Right kidney (tissue), 9 donors: ENCODE data around the gene DCN.
"Not testable (repeated sequence)": the region's sequence is repeated elsewhere in the genome, so short reads cannot be mapped to it uniquely, and the experiment has no call there.

Experiments
- DNase-seq: peaks from one replicate; pipeline ENCODE4 v3.0.0-alpha.2; 2016
- long read RNA-seq, 8 donors: transcript quantifications; one replicate each; lab custom pipeline, GENCODE V29; 2026

The DCN gene, protein sequence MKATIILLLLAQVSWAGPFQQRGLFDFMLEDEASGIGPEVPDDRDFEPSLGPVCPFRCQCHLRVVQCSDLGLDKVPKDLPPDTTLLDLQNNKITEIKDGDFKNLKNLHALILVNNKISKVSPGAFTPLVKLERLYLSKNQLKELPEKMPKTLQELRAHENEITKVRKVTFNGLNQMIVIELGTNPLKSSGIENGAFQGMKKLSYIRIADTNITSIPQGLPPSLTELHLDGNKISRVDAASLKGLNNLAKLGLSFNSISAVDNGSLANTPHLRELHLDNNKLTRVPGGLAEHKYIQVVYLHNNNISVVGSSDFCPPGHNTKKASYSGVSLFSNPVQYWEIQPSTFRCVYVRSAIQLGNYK
- long read RNA-seq, donor 1, full-length matches to known transcripts, result 154 of 206 reads
- long read RNA-seq, donor 1, partial matches to known transcripts, result 52 of 206 reads
- long read RNA-seq, donor 1, other reads (novel, unspliced or antisense), result 0 of 206 reads
- long read RNA-seq, donor 2, full-length matches to known transcripts, result 85 of 112 reads
- long read RNA-seq, donor 2, partial matches to known transcripts, result 27 of 112 reads
- long read RNA-seq, donor 2, other reads (novel, unspliced or antisense), result 0 of 112 reads
- long read RNA-seq, donor 3, full-length matches to known transcripts, result 69 of 77 reads
- long read RNA-seq, donor 3, partial matches to known transcripts, result 8 of 77 reads
- long read RNA-seq, donor 3, other reads (novel, unspliced or antisense), result 0 of 77 reads
- long read RNA-seq, donor 4, full-length matches to known transcripts, result 54 of 67 reads
- long read RNA-seq, donor 4, partial matches to known transcripts, result 13 of 67 reads
- long read RNA-seq, donor 4, other reads (novel, unspliced or antisense), result 0 of 67 reads
- long read RNA-seq, donor 5, full-length matches to known transcripts, result 42 of 42 reads
- long read RNA-seq, donor 5, partial matches to known transcripts, result 0 of 42 reads
- long read RNA-seq, donor 5, other reads (novel, unspliced or antisense), result 0 of 42 reads
- long read RNA-seq, donor 6, full-length matches to known transcripts, result 63 of 77 reads
- long read RNA-seq, donor 6, partial matches to known transcripts, result 14 of 77 reads
- long read RNA-seq, donor 6, other reads (novel, unspliced or antisense), result 0 of 77 reads
- long read RNA-seq, donor 7, full-length matches to known transcripts, result 112 of 164 reads
- long read RNA-seq, donor 7, partial matches to known transcripts, result 52 of 164 reads
- long read RNA-seq, donor 7, other reads (novel, unspliced or antisense), result 0 of 164 reads
- long read RNA-seq, donor 8, full-length matches to known transcripts, result 81 of 120 reads
- long read RNA-seq, donor 8, partial matches to known transcripts, result 39 of 120 reads
- long read RNA-seq, donor 8, other reads (novel, unspliced or antisense), result 0 of 120 reads

DNA sequence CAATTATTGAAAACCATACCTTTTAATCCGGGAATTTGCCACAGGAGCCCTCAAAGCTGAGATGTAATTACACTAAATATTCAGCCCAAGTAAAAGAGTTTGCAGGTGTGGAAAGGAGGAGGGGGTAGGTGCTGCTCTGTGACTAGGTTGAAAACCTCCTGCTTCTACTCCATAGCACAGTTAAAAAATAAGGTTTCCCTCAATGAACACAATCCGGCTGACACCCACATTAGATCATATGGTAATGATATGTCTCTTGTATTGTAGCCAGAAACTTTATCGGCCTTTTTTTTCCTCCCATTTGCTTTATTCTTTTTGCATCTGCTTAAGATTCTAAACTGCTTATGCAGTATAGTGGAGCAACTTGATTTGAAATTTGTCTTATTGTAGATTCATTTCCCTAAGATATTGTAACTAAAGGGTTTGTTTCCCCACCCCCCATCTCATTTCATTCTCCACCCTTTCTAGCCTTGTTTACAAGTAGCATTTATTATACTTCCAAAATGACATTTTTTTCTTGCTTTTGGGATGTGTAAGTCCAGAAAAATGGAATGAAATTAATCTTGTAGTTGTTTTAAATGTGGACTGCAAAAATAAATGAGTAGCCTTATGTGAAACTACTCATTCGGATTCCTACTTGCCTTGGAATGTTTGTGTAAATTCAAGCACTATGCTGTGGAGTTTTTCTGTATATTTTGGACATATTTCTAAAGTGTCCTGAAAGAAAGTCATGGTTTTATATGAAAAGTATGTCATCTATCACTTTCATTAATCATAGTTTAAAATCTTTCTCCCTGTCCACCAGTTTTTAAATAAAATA is at the start of gene DCN:
Gene DCN (minus strand): TSS at position 182 of the 820 bp plus-strand sequence. CDS start 4,265 bp downstream, outside the sequence.
- DNase-seq, result no peak

DNA sequence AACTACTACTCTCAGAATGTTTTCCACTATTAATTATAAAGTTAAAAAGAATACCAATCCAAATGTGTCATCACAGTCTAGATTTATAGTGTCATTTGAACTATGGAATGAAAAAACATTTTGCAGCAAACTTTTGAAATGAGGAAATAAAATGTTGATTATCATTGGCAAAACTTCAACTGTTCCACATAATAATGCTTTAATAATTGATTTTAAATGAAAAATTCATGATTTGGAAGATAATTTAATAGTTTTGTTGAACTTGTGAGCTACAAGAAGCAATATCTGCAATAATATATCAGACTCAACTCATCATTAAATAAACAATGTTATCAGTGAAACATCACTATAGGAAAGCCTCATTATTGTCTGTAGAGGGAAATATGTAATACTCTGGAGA is 48.2 kb upstream of the DCN start:
- no peak for DNase-seq

DNA sequence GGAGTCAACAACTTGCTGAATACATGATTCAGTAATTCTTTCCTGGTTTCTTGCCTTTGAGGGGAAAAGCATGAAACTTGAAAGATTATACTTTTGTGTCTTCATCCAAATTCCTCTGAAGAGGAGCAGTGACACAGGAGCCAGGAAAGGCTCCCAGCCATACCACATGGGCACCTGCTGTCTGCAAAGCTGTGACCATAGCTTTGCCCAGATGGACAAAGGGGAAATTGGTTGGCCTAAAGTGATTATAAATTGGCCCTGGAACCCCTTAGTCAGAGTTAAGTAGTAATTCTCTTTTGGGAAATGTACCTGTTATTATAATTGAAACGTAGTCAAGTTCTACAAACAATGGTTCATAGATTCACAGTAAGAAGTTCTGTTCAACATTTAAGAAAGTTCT is 44.3 kb upstream of the DCN start:
- no peak for DNase-seq

DNA sequence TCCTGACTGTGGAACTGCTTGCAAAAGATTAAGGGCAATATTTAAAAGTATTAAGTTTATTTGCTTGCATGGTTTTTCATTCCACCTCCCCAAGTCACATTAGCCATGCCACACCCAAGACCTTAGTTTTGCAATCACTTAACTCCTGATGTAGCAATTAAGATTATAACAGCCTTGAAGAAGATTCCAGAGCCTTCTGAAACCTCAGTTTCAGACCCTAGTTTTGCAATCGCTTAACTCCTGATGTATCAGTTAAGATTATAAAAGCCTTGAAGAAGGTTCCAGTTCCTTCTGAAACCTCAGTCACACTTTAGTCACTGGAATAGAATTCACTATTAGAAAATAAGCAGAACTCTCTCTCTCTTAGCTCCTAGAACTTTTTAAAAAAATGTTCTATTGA is 42.7 kb upstream of the DCN start:
- no peak for DNase-seq

DNA sequence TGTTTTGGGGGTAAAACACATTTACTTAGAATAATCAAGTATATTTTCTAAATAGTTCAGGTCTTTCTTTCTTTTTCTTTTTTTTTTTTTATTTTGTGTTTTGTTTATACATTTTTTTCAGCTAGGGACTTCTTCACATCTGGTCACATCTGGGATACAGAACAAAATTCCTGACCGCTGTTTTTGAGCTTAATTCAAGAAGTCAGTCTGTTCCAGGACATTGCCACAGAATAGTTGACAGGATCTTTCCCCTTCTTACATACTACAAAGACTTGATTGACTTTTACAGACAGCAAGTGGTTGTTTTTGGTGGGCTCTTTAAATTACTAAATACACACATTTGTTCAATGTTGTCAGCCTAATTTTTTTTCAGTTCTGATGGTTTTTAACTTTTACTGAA is 41.8 kb upstream of the DCN start:
- no peak for DNase-seq

DNA sequence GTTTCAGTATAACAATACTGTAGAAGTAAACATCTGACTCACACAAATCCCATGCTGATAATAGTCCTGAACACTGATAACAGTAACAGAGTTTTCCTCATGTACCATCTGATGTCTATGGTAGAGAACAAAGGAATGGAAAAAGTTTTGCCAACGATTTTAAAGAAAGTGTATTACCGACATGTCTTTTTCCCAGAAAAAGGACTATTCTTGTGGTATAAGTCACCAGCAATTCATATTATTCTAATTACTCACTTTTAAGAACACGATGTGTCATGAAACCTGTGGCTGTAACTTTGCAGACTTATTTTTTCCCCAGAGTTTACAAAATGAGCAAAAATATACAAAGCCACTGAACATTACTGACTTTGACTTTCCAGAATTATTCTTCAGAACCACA is 40.1 kb upstream of the DCN start:
- DNase-seq, result no peak

DNA sequence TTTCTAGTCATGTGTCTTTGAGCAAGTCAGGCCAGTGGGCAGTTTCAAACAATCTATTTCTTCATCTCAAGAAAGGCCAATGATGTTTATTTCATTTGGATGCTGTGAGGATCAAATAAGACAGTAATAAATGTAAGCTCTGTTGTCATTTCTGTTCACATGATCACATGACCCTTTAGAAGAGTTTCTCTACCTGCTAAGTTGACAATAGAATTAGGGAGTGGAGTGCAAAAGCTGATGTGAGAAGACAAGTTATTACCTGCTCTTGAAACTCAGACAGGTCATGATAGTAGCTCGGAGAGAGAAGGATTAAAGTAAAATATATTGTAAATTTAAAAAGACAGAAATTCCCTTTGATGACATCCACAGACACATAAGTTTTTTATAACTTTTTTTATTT is 37.3 kb upstream of the DCN start:
- DNase-seq, result no peak

DNA sequence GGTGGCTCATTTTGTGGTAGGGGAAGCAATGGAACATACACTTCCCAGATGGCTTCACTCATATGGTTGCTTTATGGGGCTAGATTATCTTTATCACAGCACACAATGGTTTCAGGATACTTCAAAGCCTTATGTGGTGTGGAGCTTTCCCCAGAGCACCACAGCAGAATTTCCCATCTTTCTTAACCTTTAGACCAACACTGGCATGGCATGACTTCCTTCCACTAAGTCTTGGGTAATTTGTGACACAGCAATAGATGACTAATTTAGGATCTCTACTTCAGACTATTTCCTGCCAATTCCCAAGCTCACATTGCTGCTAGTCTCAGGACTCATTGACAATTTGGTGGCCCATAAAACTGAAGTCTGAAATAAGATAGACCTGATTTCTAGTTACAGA is 36.9 kb upstream of the DCN start:
- DNase-seq, result no peak

DNA sequence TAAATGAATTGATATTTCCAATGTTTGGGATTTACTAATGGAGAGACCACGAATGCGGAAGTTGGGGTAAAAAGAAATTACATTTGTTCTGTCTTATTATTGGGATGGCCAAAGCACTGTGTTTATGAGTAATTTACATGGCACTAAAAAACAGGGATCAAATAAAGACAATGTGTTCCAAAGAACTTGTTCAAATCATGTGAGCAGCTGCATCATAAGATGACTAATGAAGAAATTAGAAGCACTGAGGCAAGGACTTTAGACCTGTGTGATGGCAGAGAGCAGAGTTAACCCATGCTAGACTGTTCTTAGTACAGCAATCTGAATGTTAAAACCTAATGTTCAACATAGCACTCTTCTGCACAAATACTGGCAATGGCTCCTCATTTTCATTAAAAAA is 34.3 kb upstream of the DCN start:
- no peak for DNase-seq

DNA sequence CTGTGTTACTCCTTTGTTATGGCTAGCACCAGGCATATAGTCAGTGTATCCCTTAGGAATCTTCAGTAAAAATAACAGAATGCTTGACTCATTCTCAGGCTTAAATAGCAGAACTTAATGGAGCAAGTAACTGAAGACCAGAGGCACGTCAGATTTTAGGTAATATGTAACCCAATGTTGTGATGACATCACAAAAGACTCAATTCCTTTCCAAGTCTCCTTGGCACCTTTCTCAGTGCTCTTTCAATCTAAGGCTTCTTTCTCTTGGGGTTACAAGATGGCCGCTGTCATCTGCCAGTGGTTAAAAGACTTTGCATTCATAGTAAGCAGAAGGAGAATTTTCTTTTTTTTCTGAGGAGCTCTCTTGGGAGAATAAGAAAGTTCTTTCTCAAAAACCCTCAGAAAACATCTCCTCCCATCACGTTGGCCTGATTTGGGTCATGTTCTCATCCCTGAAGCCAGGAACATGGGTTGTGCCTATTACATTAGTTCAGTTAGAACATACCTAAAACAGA is 33.4 kb upstream of the DCN start:
- no peak for DNase-seq

DNA sequence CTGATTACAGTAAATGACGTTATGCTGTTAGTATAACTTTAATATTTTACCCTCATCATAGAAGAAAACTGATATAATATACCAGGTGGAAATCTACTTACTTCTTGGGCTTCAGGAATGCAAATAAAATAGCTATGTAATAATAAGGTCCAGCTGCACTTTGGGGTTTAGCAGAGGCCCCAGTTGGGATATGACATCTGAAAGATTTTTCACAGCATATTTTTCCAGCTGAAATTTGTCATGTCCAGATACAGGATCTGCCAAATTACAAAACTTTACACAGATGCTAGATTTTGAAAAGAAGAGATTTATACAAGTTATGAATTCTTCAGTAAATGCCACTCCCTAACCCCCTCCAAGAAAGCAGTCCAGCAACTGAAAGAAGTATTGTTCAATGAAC is 29.2 kb upstream of the DCN start:
- no peak for DNase-seq

DNA sequence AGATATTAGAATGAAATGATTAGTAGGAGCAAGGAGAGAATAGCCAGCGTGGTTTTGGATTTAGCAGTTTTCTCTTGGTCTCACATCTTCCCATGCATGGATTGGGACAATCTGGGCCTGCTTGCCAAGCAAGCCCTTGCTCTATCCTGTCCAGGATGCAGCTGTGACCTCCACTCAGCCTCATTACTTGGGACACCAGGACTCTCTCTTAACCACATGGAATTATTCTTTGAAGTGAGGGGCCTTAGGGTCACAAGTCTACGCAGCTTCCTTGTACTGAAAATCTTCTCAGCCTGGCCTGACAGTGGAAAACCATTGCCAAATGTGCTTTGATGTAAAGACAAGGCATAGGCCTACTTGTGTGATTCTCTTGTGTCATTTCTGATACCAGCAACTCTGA is 28.0 kb upstream of the DCN start:
- no peak for DNase-seq

DNA sequence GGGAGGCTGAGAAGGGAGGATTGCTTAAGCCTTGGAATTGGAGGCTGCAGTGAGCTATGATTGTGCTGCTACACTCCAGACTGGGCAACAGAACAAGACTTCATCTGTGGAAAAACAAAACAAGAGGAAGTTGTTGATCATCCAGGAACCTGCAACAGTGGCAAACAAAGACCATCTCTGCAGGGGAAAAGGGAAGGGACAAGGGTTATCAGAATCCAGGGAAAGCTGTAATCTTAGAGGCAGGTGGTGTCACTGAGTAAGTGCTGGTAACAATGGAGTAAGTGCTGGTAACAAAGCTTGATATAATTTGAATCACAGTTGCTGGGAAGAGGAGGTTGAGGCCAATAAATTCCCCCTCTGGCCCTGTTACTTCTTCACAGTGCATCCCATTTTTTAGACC is 27.5 kb upstream of the DCN start:
- no peak for DNase-seq

DNA sequence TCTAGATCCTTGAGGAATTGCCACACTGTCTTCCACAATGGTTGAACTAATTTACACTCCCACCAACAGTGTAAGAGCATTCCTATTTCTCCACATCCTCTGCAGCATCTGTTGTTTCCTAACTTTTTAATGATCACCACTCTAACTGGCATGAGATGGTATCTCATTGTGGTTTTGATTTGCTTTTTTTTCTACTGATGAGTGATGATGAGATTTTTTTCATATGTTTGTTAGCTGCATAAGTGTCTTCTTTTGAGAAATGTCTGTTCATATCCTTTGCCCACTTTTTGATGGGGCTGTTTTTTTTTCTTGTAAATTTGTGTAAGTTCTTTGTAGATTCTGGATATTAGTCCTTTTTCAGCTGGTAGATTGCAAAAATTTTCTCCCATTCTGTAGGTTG is 24.7 kb upstream of the DCN start:
- DNase-seq, result not testable (repeated sequence)

DNA sequence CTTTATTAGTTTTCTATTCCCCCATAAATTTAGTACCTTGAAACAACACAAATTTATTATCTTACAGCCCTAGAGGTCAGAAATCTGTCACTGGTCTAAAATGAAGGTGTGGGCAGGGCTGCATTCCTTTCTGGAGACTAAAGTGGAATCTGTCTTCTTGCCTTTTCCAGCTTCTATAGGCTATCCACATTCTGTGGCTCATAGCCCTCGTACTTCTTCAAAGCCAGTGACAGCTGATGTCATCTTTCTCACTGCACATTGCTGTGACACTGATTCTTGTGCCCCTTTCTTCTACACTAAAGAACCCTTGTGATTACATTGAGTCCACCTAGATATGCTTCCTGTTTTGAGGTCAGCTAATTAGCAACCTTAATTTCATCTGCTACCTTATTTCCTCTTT is 23.2 kb upstream of the DCN start:
- no peak for DNase-seq

DNA sequence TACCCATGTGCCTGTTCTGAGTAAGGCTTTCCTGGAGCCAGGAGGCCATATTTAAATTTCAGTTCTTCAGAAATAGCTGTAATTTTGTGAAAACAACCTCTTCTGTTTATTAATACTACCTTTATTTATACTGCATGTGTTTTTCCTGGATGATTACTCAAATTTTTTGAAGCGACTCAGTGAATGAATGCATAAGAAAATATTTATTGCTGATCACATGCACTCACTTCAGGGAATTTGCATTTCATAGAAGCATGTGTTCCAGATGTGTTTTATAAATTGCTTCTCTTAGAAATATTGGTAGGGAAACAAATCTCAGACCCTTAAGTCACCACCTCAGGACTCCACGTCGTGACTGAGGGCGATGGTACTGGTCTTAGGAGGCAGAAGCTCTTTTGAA is 21.8 kb upstream of the DCN start:
- DNase-seq, result no peak

DNA sequence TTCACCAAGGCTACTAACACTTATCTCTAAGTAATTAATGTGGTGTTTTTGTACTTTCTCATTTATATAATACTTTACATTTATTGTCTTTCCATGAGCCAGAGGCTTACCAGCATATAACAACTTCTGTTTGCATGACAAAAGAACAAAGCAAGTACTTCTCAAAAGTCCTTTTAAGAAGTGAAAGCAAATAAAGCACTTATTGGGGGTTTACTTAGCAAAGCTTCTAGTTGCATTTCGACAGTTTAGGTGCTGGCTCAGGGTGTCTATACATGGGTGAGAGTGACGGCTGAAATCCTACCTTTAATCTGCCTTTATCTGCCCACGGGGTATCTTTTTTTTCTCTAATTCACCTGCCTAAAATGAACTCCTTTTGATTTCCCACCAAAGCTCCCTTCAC is 21.0 kb upstream of the DCN start:
- DNase-seq, result no peak

DNA sequence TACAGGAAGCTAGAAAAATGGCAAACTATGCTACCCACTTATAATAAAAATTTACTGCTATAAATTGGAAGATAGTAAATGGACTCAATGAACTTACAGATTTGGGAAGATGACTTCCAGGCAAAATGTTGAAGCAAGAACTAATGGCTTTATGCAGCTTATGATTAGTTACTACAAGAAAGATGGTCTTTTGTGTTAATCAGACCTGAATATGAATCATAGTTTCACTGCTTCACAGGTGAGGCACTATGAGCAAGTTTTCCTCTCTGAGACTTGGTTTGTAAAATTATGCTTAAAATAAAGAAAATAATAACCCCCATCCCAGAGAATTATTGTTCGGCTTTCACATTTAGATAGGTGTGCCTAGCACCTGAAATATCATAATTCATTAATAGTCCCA is 19.8 kb upstream of the DCN start:
- DNase-seq, result no peak

DNA sequence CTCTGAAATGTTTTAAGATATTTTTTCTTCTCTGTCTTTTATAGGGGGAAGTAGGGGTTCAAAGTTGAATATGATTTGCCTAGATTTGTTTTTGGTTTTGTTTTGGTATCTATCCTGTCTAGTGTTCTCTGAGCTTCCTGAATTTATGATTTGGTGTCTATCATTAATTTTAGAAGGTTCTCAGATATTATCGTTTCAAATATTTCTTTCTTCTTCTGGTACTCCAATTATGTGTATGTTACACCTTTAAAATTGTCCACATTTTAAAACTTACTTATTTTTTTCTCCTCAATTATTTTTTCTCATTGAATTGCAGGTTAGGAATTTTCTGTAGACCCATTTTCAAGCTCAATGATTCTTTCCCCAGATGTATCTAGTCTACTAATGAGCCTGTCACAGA is 13.8 kb upstream of the DCN start:
- DNase-seq, result no peak

DNA sequence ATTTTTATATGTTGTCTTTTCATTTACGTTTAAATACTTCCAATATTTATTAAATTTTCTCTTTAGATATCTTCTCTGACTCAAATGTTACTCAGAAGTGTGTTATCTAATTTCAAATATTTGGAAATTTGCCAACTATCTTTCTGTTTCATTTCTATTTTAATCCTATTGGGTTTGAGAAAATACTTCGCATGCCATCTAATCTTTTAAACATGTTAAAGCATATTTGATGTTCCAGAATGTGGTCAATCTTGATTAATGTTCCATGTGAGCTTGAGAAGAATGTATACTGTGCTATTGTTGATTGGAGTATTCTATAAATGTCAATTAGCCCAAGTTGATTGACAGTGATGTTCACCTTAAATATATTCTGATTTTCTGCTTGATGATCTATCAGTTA is 11.9 kb upstream of the DCN start:
- DNase-seq, result no peak

DNA sequence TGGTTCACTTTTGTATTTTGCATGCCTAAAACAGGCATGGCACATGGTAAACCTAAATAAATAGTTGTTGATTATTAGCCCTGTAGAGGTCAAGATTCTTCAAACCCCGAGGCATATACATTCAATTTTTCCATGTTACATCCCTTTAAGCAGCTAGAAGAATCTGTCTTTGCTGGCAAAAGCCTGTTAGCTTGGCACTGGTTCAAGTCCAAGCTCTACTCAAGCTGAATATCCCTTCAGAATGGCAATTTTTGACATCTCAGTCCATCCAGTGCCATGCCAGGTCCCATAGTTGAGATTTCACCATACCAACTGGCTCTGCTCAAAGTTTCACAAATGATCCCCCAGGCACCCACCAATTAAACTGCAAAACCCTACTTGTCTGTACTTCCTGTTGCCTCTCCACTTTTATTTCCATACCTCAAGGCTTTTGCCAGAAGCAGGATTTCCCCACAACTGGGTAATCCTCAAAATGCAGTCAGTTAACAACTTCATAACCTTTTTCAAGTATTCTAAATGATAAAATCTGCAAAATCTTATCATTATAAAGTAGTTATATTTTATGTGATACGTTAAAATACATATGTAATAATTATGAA is 9.0 kb upstream of the DCN start:
- DNase-seq, result no peak
